NCI-H2196 treated with DMSO at 0.1 percent for 48 hours (cell line): ENCODE measurements around the gene FBLN5.
A peak's percentile ranks its signal among the peaks of the same experiment; 100 is the strongest.
"Not testable (repeated sequence)": the region's sequence is repeated elsewhere in the genome, so short reads cannot be mapped to it uniquely, and the experiment has no call there.

Experiments
- DNase-seq: peaks from one replicate; lab custom pipeline; 2025; ENCODE audit not compliant: unreplicated experiment; lab: John Stamatoyannopoulos, UW

Gene FBLN5

GRCh38 chr14:91866511-91867295 is 80.8 kb downstream of the FBLN5 start:
- DNase-seq, result no peak

GRCh38 chr14:91866061-91866460 is 81.4 kb downstream of the FBLN5 start:
- DNase-seq, result no peak

- DNase-seq, result no peak
These were observed 85.1 kb downstream of the FBLN5 start for GRCh38 chr14:91862417-91862816.

- DNase-seq, result no peak
These were observed 86.4 kb downstream of the FBLN5 start for GRCh38 chr14:91861091-91861490.

GRCh38 chr14:91860238-91860637 is 87.3 kb downstream of the FBLN5 start:
- DNase-seq, result no peak

- no peak for DNase-seq
These were observed 88.8 kb downstream of the FBLN5 start for GRCh38 chr14:91858536-91859275.

- DNase-seq, result no peak
These were observed 89.9 kb downstream of the FBLN5 start for GRCh38 chr14:91857614-91858013.

- no peak for DNase-seq
These were observed 93.1 kb downstream of the FBLN5 start for GRCh38 chr14:91854327-91854934.

- no peak for DNase-seq
These were observed 95.9 kb downstream of the FBLN5 start for GRCh38 chr14:91851563-91851962.

- no peak for DNase-seq
These were observed 98.9 kb downstream of the FBLN5 start for GRCh38 chr14:91848504-91849001.

GRCh38 chr14:91847693-91848092 is 99.8 kb downstream of the FBLN5 start:
- DNase-seq, result no peak

GRCh38 chr14:91845652-91846051 is 101.8 kb downstream of the FBLN5 start:
- no peak for DNase-seq

GRCh38 chr14:91845056-91845455 is 102.4 kb downstream of the FBLN5 start:
- not testable (repeated sequence) for DNase-seq

- DNase-seq, result no peak
These were observed 103.5 kb downstream of the FBLN5 start for GRCh38 chr14:91844029-91844428.

- no peak for DNase-seq
These were observed 104.1 kb downstream of the FBLN5 start for GRCh38 chr14:91843437-91843836.

GRCh38 chr14:91841065-91841464 is 106.4 kb downstream of the FBLN5 start:
- DNase-seq, result no peak

GRCh38 chr14:91839749-91840148 is 107.7 kb downstream of the FBLN5 start:
- no peak for DNase-seq

GRCh38 chr14:91837076-91837475 is 110.4 kb downstream of the FBLN5 start:
- DNase-seq, result no peak

GRCh38 chr14:91835920-91836843 is 111.3 kb downstream of the FBLN5 start:
- peak; percentile 32 for DNase-seq

GRCh38 chr14:91835197-91835919 is 112.1 kb downstream of the FBLN5 start:
- DNase-seq, result no peak
